Aorta (tissue), 5 donors: ENCODE data around the gene TBX15. TPM values are rescaled to one million over a fixed set of nuclear protein-coding genes. Genes with fewer than 3 reads are reported as not detected.

Experiments
- ATAC-seq: fragments of 200-7000 bp; cut with Tn5 transposase; one replicate; pipeline ENCODE4 v1.9.1; 2022; ENCODE audit warnings: moderate library complexity; ENCODE audit not compliant: low FRiP score
- DNase-seq, 2 donors: peaks; one replicate each; pipeline ENCODE4 v3.0.0-alpha.2; 2020
- H3K27ac ChIP-seq, 2 donors: one replicate each; pipeline ENCODE4 v1.5.1; 2013; ENCODE audit warnings: low read length in 2 of 2, mild to moderate bottlenecking in 2 of 2, moderate library complexity in 2 of 2, control low read depth in 1 of 2, inconsistent platforms in 1 of 2, low read depth in 1 of 2
- H3K27me3 ChIP-seq, 2 donors: one replicate each; pipeline ENCODE4 v1.6.1; 2013; ENCODE audit warnings: control low read depth in 1 of 2, low read length in 1 of 2, mild to moderate bottlenecking in 1 of 2, moderate library complexity in 1 of 2; ENCODE audit not compliant: insufficient read depth in 2 of 2, control insufficient read depth in 1 of 2
- H3K36me3 ChIP-seq, 2 donors: one replicate each; pipeline ENCODE4 v1.6.1; 2013; ENCODE audit warnings: control low read depth in 1 of 2, low read length in 1 of 2, mild to moderate bottlenecking in 1 of 2; ENCODE audit not compliant: insufficient read depth in 2 of 2, control insufficient read depth in 1 of 2
- H3K4me1 ChIP-seq, 2 donors: one replicate each; pipeline ENCODE4 v1.6.1; 2013; ENCODE audit warnings: low read length in 2 of 2, control low read depth in 1 of 2, mild to moderate bottlenecking in 1 of 2, moderate library complexity in 1 of 2; ENCODE audit not compliant: insufficient read depth in 2 of 2, control insufficient read depth in 1 of 2
- H3K4me3 ChIP-seq, 2 donors: one replicate each; pipeline ENCODE4 v1.5.1; 2013; ENCODE audit warnings: low read length in 2 of 2, control low read depth in 1 of 2, mild to moderate bottlenecking in 1 of 2
- H3K9me3 ChIP-seq: one replicate; pipeline ENCODE4 v1.6.1; 2013; ENCODE audit warnings: mild to moderate bottlenecking, low read length; ENCODE audit not compliant: control insufficient read depth
- WGBS, 2 donors: extraction: QIAGEN DNeasy Blood & Tissue Kit; methylation state at CpG; one replicate each; pipeline ENCODE4 v1.1.7; 2013; 5-methylcytosine and 5-hydroxymethylcytosine counted together
- intact Hi-C, 2 donors: fragments of 100-400 bp; cut with DNase I; formaldehyde crosslinking; loops; one replicate each; pipeline versions ENCODE4 v1.14.2 to v1.15.0; 2022
- polyA plus RNA-seq, 2 donors: library from polyadenylated mRNA; stranded (reverse); fragments of 200-250 nt; gene quantifications; one replicate each; pipeline ENCODE4 v1.2.3, GENCODE V29; 2013
- total RNA-seq, 2 donors: library from RNA; stranded (reverse); fragmentation: NEBNext Ultra II Directional; extraction: Animal tissue kit (Norgen Biotek cat#: 25700); gene quantifications; one replicate each; pipeline ENCODE4 v1.2.1, GENCODE V29; 2021
- donor health status: healthy with polysubstance abuse.
- donor health status: Bipolar disorder and iron deficiency.
- donor health status: DM: no; HTN: no; CAD: no.
- donor health status: DM: no; HTN: no; CAD: no.
- donor health status: DM: yes; HTN: yes; CAD: no.

Gene TBX15
- total and polyA plus RNA-seq, 4 donors = 1.6 to 3.1 (median 2.3) TPM

DNA sequence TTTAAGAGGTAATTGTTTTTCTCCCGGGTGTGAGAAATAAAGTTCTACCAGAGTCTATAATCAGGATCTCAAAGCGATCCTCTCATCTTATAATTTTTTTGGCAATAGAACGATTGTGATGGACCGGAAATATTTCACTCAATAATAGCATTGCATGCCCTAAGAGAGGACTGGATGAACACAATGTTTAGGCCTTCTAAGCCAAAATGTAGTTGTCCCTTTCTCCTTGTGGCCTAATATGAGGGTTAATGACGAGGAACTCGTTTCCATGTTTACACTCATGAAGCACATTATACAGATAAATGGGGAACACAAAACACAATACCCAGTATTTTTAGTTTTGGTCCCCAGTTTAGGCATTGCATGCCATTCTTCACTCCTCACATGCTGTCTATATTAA lies 5.9 kb downstream of the TBX15 start:
- WGBS, 2 donors = 76 to 82% methylated on average over 6 of the region's 6 CpGs
- DNase-seq (no peak), ATAC-seq (no peak)
- intact Hi-C loops = no loop called here
- H3K27me3 ChIP-seq = peaks cover 0 to 7% of the 10 kb centered on the region in 2 donors
- H3K4me3 ChIP-seq = no peak overlapping the region
- no peaks in the 10 kb centered on the region for H3K36me3 ChIP-seq
- no peaks in the 10 kb centered on the region for H3K9me3 ChIP-seq
- no peak overlapping the region for H3K27ac ChIP-seq
- H3K4me1 ChIP-seq = no peaks in the 10 kb centered on the region

DNA sequence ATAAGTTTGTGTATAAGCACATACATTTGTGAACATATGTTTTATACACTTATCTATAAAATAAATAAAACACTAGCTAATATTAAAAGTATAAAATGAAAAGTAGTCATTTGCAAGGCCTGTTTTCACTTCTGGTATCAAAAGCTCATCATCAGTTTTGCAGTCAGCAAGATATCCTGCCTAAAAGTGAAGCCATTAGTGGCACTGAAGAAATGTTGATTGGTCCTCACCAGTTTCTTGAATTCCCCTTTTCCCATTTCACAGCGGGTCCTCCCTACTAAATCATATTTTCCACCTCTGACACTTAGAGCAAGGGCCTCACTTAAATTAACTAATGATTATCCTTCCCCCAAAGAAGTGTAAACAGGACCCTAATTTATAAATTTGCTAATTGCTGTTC lies 6.7 kb downstream of the TBX15 start:
- intact Hi-C loops = no loop called here
- Histone ChIP-seq H3K9me3 (no peaks in the 10 kb centered on the region), H3K27me3 (peaks cover 0 to 7% of the 10 kb centered on the region in 2 donors), H3K4me3 (no peak overlapping the region), H3K27ac (no peak overlapping the region), H3K36me3 (no peaks in the 10 kb centered on the region), H3K4me1 (no peaks in the 10 kb centered on the region)
- ATAC-seq (no peak), DNase-seq (no peak)
- 80% methylated on average over 1 of the region's 1 CpG for WGBS, 2 donors

DNA sequence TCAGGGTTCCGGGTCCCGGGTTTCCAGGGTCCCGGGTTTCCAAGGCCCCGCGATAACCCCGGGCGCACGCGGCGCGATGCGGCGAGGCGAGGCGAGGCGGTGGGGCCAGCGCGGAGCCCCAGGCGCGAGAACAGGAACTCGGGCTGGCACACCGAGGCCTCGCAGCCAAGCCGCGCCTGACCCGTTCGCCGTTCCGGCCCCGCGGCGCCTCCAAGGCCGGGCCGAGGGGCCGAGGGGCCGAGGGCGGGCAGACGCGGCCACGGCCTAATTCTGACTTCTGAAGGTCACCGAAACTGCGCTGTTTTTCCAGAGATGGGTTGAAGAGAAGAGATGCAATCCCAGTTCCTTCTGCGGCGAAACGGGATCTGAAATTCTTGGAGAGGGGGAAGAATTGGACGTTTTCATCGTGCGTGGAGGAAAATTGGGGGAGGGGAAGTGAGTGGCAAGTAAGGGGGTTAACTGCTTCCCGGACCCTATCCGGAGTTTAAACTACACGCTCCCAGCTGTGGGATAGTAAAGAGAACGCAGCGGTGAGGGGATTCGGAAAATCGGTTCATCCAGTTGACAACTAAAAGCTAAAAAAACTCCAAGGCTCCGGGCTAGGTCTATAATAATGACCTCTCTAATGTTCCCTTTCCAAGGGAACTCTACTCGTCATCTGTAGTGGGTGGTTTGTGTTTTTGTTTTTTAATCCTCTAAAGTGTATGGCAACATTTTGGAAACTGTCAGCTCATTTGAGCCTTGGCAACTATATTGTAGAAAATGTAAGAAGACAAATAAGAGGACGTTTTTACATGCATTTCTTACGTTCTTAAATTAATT lies 8.2 kb downstream of the TBX15 start:
- Histone ChIP-seq H3K27ac (no peak overlapping the region), H3K9me3 (no peaks in the 10 kb centered on the region), H3K27me3 (peaks cover 0 to 3% of the 10 kb centered on the region in 2 donors), H3K36me3 (no peaks in the 10 kb centered on the region), H3K4me3 (no peak overlapping the region), H3K4me1 (no peaks in the 10 kb centered on the region)
- ATAC-seq (no peak), DNase-seq (no peak)
- 11 to 12% methylated on average over 49 to 59 of the region's 59 CpGs for WGBS, 2 donors
- intact Hi-C loops = loop anchor here in 1 of 2 donors (10.0 kb wide), 1 partner anchor 65 kb away; no protein-coding TSS in a partner anchor

DNA sequence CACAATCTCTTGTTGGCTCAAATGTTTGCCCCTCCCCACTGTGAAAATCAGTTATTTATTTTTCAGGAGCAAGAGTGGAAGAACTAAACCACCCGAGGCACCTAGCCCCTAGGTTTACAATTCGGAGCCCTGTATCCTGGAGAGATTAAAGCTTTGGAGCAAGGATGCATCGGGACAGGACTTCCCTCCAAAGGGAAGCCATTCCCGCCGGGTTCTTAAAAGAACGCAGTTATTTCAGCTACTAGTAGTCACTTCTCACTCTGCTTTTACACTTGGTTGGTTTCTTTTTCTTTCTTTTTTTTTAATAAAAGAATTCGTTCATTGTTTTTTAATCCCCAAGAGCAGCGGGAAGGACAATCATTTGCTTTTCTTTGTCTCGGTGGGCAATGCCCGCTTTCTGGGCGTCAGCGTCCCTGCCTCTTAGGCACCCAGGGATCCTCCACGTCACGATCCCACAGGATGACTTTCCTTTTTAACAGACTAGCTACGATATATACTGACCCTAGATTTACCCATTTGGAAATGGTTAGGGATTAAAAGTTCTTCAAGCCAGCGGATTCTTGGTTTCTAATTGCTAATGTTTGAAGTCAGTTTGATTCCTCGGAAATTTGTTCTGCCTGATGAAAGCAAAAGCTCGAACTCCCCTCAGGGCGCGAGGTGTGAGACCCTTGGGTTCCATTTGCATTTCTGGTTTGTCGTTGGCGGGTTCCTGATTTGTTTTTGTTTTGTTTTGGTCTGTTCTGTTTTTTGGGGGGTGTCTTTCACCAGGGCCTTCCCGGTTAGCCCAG lies 9.0 kb downstream of the TBX15 start:
- no peak overlapping the region for H3K4me3 ChIP-seq
- no peaks in the 10 kb centered on the region for H3K36me3 ChIP-seq
- 23 to 25% methylated on average over 23 of the region's 23 CpGs for WGBS, 2 donors
- no peaks in the 10 kb centered on the region for H3K4me1 ChIP-seq
- DNase-seq (no peak), ATAC-seq (no peak)
- intact Hi-C loops = loop anchor here in 1 of 2 donors (10.0 kb wide), 1 partner anchor 66 kb away; no protein-coding TSS in a partner anchor
- peaks cover 0 to 3% of the 10 kb centered on the region in 2 donors for H3K27me3 ChIP-seq
- H3K9me3 ChIP-seq = no peaks in the 10 kb centered on the region
- no peak overlapping the region for H3K27ac ChIP-seq

DNA sequence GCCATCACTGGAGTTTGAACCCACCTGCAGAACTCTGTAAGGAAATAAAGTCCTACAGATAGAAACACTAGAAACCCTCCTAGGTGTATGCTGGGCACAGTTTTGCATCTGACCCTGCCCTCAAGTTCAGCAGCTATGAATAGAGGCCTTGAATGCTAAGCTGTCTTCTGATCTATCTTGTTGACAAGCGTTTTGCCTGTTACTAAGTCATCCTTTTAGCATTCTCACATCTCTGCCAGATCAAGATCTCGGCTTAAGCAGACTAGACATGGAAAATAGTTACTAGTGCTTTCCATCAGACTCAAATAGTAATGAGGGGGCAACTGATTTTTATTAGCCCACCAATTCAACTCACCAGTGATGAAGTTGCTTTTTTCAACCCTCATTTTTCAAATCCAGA lies 10.5 kb downstream of the TBX15 start:
- DNase-seq (no peak), ATAC-seq (no peak)
- intact Hi-C loops = loop anchor here in 1 of 2 donors (10.0 kb wide), 1 partner anchor 67 kb away; no protein-coding TSS in a partner anchor
- H3K9me3 ChIP-seq = no peaks in the 10 kb centered on the region
- 89 to 93% methylated on average over 2 of the region's 2 CpGs for WGBS, 2 donors
- H3K4me3 ChIP-seq = no peak overlapping the region
- no peaks in the 10 kb centered on the region for H3K36me3 ChIP-seq
- no peaks in the 10 kb centered on the region for H3K4me1 ChIP-seq
- peaks cover 0 to 3% of the 10 kb centered on the region in 2 donors for H3K27me3 ChIP-seq
- H3K27ac ChIP-seq = no peak overlapping the region

DNA sequence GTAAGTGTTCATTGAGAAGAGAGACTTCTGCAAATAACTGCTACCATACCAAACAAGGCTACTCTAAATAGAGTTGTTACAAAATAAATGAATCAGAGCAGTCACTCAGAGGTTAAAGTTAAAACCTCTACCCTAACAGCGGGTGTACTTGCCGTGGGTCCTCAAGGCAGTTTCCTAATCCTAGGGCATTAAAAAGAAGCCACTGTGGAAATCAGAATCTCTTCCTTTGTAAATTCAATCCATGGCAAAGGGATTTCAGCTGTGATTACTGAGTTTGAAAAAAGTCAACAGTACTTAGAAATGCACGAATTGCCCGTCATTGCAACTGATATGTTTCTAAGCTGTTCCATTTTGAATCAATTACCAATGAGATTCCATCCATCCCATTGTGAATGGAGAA lies 13.5 kb downstream of the TBX15 start:
- H3K27ac ChIP-seq = no peak overlapping the region
- 58 to 61% methylated on average over 4 of the region's 4 CpGs for WGBS, 2 donors
- ATAC-seq (no peak), DNase-seq (no peak)
- H3K4me3 ChIP-seq = no peak overlapping the region
- no peaks in the 10 kb centered on the region for H3K4me1 ChIP-seq
- no peaks in the 10 kb centered on the region for H3K36me3 ChIP-seq
- peaks cover 3 to 4% of the 10 kb centered on the region in 2 donors for H3K27me3 ChIP-seq
- intact Hi-C loops = loop anchor here in 1 of 2 donors (10.0 kb wide), 1 partner anchor 70 kb away; no protein-coding TSS in a partner anchor
- H3K9me3 ChIP-seq = peaks cover 2% of the 10 kb centered on the region

DNA sequence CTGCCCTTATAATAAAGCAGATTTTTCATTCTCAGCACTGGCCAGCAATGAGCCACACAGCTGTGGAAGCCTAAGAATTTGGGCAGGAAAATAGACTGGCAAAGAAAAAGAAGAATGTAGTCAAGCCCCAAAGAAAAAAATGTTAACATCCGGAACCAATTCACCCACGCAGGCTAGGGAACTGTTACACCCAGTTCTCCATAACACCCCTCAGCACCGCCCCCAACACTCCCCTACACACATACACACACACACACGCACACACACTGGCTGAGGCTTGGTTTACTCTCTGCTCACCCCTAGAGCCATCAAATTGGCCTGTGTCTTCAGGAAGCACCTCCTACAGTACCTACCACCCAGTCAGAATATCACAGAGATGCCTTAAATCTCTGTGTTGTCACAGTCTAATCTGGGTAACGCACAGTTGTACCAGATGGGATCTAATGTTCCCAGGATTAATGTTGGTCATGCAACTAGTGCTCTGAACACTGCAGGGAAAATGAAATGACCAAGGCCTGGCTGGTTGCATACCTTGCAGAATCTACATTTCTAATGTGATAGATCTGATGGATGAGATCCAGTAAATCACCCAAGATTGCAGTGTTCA lies 14.5 kb downstream of the TBX15 start:
- Histone ChIP-seq H3K4me3 (no peak overlapping the region), H3K27ac (no peak overlapping the region), H3K9me3 (peaks cover 2% of the 10 kb centered on the region), H3K27me3 (peaks cover 3 to 4% of the 10 kb centered on the region in 2 donors), H3K36me3 (no peaks in the 10 kb centered on the region), H3K4me1 (no peaks in the 10 kb centered on the region)
- no peak for ATAC-seq
- intact Hi-C loops = loop anchor here in 1 of 2 donors (10.0 kb wide), 1 partner anchor 71 kb away; no protein-coding TSS in a partner anchor
- WGBS, 2 donors = 37 to 51% methylated on average over 5 of the region's 5 CpGs
- no peak for DNase-seq

DNA sequence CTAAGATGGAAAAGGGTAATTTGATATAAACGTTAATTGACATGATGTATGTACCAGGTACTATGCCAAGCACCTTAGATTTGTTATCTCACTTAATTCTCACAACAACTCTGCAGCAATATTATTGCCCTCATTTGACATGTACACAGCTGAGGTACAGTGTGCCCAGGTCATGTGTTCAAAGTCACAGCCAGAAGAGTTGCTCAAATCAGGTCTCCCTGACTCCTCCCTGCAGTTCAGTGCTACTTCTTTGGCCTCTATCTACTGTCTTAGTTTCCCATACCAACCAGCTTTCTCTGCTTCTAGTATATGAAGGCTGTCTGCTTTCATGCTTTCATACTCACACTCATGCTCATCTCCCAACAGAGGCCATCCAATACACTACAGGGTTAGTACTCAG lies 15.1 kb downstream of the TBX15 start:
- H3K36me3 ChIP-seq = no peaks in the 10 kb centered on the region
- H3K9me3 ChIP-seq = peaks cover 2% of the 10 kb centered on the region
- DNase-seq = no peak
- peaks cover 3 to 4% of the 10 kb centered on the region in 2 donors for H3K27me3 ChIP-seq
- no peak overlapping the region for H3K27ac ChIP-seq
- 84 to 94% methylated on average over 1 of the region's 1 CpG for WGBS, 2 donors
- H3K4me3 ChIP-seq = no peak overlapping the region
- intact Hi-C loops = loop anchor here in 1 of 2 donors (10.0 kb wide), 1 partner anchor 72 kb away; no protein-coding TSS in a partner anchor
- no peaks in the 10 kb centered on the region for H3K4me1 ChIP-seq
- no peak for ATAC-seq
